IPS DF 4.7 (cell line): ENCODE measurements around the gene RFTN2.
"Not testable (repeated sequence)": the region's sequence is repeated elsewhere in the genome, so short reads cannot be mapped to it uniquely, and the experiment has no call there.

ENCODE experiments used
- DNase-seq: peaks from one replicate; pipeline ENCODE4 v3.0.0-alpha.2; 2013; ENCODE audit warnings: low spot score; ENCODE audit errors: extremely low read depth

The RFTN2 gene

GRCh38 chr2:197675246-197675645 lies at the start of gene RFTN2:
TSS of gene RFTN2 (minus strand) at chr2:197675587. CDS start at chr2:197675458, 129 bp downstream.
- DNase-seq, result no peak

GRCh38 chr2:197717863-197718262 lies 42.5 kb upstream of the RFTN2 start:
- no peak for DNase-seq

GRCh38 chr2:197713271-197713670 lies 37.9 kb upstream of the RFTN2 start:
- no peak for DNase-seq

GRCh38 chr2:197711578-197711977 lies 36.2 kb upstream of the RFTN2 start:
- DNase-seq, result no peak

GRCh38 chr2:197710424-197711042 lies 35.1 kb upstream of the RFTN2 start:
- DNase-seq, result no peak

- DNase-seq, result not testable (repeated sequence)
Measured at GRCh38 chr2:197709140-197709539, 33.8 kb upstream of the RFTN2 start.

GRCh38 chr2:197708331-197708730 lies 32.9 kb upstream of the RFTN2 start:
- no peak for DNase-seq

GRCh38 chr2:197707316-197708213 lies 32.2 kb upstream of the RFTN2 start:
- DNase-seq, result no peak

GRCh38 chr2:197706839-197707207 lies 31.4 kb upstream of the RFTN2 start:
- no peak for DNase-seq

- DNase-seq, result no peak
Measured at GRCh38 chr2:197705912-197706838, 30.8 kb upstream of the RFTN2 start.

GRCh38 chr2:197705121-197705911 lies 29.9 kb upstream of the RFTN2 start, which contains the start of gene MARS2:
TSS of gene MARS2 (plus strand) at chr2:197705369. CDS start at chr2:197705406, 37 bp downstream.
- peak; percentile 58 for DNase-seq

- DNase-seq, result no peak
Measured at GRCh38 chr2:197704434-197705120, 29.2 kb upstream of the RFTN2 start.

- no peak for DNase-seq
Measured at GRCh38 chr2:197700960-197701359, 25.6 kb upstream of the RFTN2 start.

GRCh38 chr2:197699724-197700123 lies 24.3 kb upstream of the RFTN2 start:
- not testable (repeated sequence) for DNase-seq

GRCh38 chr2:197696571-197696970 lies 21.2 kb upstream of the RFTN2 start:
- not testable (repeated sequence) for DNase-seq

GRCh38 chr2:197695971-197696370 lies 20.6 kb upstream of the RFTN2 start:
- DNase-seq, result not testable (repeated sequence)

- not testable (repeated sequence) for DNase-seq
Measured at GRCh38 chr2:197695206-197695605, 19.8 kb upstream of the RFTN2 start.

GRCh38 chr2:197677483-197677882 lies 2.1 kb upstream of the RFTN2 start:
- no peak for DNase-seq

GRCh38 chr2:197677056-197677455 lies 1.7 kb upstream of the RFTN2 start:
- DNase-seq, result no peak

GRCh38 chr2:197675711-197676188 lies 363 bp upstream of the RFTN2 start:
- no peak for DNase-seq
